ENCODE measurements around the gene G3BP2.

- no peak for TF ChIP-seq EZH2 (IDR thresholded peaks at IDR 0.05; ENCODE audit: borderline replicate concordance, low read depth, low read length, severe bottlenecking)
- TF ChIP-seq, protein P1, sequence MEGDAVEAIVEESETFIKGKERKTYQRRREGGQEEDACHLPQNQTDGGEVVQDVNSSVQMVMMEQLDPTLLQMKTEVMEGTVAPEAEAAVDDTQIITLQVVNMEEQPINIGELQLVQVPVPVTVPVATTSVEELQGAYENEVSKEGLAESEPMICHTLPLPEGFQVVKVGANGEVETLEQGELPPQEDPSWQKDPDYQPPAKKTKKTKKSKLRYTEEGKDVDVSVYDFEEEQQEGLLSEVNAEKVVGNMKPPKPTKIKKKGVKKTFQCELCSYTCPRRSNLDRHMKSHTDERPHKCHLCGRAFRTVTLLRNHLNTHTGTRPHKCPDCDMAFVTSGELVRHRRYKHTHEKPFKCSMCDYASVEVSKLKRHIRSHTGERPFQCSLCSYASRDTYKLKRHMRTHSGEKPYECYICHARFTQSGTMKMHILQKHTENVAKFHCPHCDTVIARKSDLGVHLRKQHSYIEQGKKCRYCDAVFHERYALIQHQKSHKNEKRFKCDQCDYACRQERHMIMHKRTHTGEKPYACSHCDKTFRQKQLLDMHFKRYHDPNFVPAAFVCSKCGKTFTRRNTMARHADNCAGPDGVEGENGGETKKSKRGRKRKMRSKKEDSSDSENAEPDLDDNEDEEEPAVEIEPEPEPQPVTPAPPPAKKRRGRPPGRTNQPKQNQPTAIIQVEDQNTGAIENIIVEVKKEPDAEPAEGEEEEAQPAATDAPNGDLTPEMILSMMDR (IDR thresholded peaks at IDR 0.05; ENCODE audit: borderline replicate concordance, extremely low read depth, low read length, poor library complexity, severe bottlenecking): no peak
Observed at GRCh38 chr4:75675004-75675531, 1.9 kb upstream of the G3BP2 start.

Data from DND-41 (cell line).